H1 (cell line): ENCODE results near the gene SNRNP70. TPM values are rescaled to one million over a fixed set of nuclear protein-coding genes. Genes with fewer than 3 reads are reported as not detected.

Experiments used
- CTCF ChIA-PET: fragments of 300-600 bp; sonication (Branson Sonifier 250); formaldehyde crosslinking; loops from one replicate; lab custom pipeline; 2021; ENCODE audit not compliant: partially characterized antibody; lab: Charles Lee
- POLR2A ChIA-PET: fragments of 300-600 bp; sonication (Branson Sonifier 250); formaldehyde crosslinking; loops from one replicate; lab custom pipeline; 2021; ENCODE audit warnings: inconsistent platforms; ENCODE audit not compliant: partially characterized antibody; lab: Charles Lee
- DNase-seq, 2 experiments: peaks; one replicate each; pipeline versions ENCODE4 v3.0.0 to v3.0.0-alpha.2; 2010 to 2022; ENCODE audit warnings: low spot score in 2 of 2, low read depth in 1 of 2, mixed read lengths in 1 of 2
- FAIRE-seq: peaks from 2 replicates; lab custom pipeline; 2011; peaks lifted over from hg19 to GRCh38; lab: Jason Lieb, UNC
- H2AFZ ChIP-seq: 2 replicates; pipeline ENCODE4 v1.8.1; 2012; ENCODE audit warnings: low read length, inconsistent platforms
- H2AK5ac ChIP-seq: 2 replicates; pipeline ENCODE4 v1.6.1; 2013; ENCODE audit warnings: low read depth, low read length
- H2BK120ac ChIP-seq: replicated peaks from 2 replicates; pipeline ENCODE3; 2013; ENCODE audit warnings: low read depth, low read length, inconsistent platforms
- H2BK12ac ChIP-seq: 2 replicates; pipeline ENCODE4 v1.6.1; 2013; ENCODE audit warnings: low read depth, low read length
- H2BK15ac ChIP-seq: 2 replicates; pipeline ENCODE4 v1.6.1; 2013; ENCODE audit warnings: low read length
- H2BK20ac ChIP-seq: 2 replicates; pipeline ENCODE4 v1.6.1; 2013; ENCODE audit warnings: low read length
- H2BK5ac ChIP-seq: 2 replicates; pipeline ENCODE4 v1.6.1; 2013; ENCODE audit warnings: low read depth, low read length
- H3K14ac ChIP-seq: 2 replicates; pipeline ENCODE4 v1.6.1; 2013; ENCODE audit warnings: inconsistent platforms; ENCODE audit not compliant: insufficient read length
- H3K18ac ChIP-seq: 2 replicates; pipeline ENCODE4 v1.6.1; 2013; ENCODE audit warnings: low read length; ENCODE audit errors: extremely low read depth
- H3K23ac ChIP-seq: 2 replicates; pipeline ENCODE4 v1.6.1; 2013; ENCODE audit warnings: inconsistent platforms; ENCODE audit not compliant: insufficient read length
- H3K23me2 ChIP-seq: 2 replicates; pipeline ENCODE4 v1.6.1; 2013; ENCODE audit warnings: low read depth, low read length
- H3K27ac ChIP-seq: 2 replicates; pipeline ENCODE4 v1.6.1; 2011; ENCODE audit warnings: low read depth, low read length, inconsistent platforms
- H3K27me3 ChIP-seq, 4 experiments: replicated peaks in 1 of 4; 1 replicate in 1 of 4; 2 replicates in 3 of 4; pipeline versions ENCODE4 v1.6.1 to v1.8.1; 2011 to 2013; ENCODE audit warnings: low read length in 3 of 4, mild to moderate bottlenecking in 3 of 4, inconsistent platforms in 2 of 4, mixed read lengths in 2 of 4, moderate library complexity in 1 of 4; ENCODE audit not compliant: control insufficient read depth in 3 of 4, insufficient read depth in 3 of 4; ENCODE audit errors: extremely low read depth in 1 of 4
- H3K36me3 ChIP-seq, 4 experiments: 2 replicates each; pipeline versions ENCODE4 v1.6.1 to v1.8.1; 2011 to 2013; ENCODE audit warnings: mild to moderate bottlenecking in 4 of 4, low read length in 3 of 4, moderate library complexity in 2 of 4, control low read depth in 1 of 4, inconsistent platforms in 1 of 4; ENCODE audit not compliant: insufficient read depth in 4 of 4, control insufficient read depth in 2 of 4
- H3K4ac ChIP-seq: replicated peaks from 2 replicates; pipeline ENCODE3; 2013; ENCODE audit warnings: low read length, low read depth, mixed read lengths, inconsistent platforms; ENCODE audit not compliant: insufficient read length
- H3K4me1 ChIP-seq, 4 experiments: replicated peaks in 1 of 4; 1 replicate in 1 of 4; 2 replicates in 3 of 4; pipeline versions ENCODE4 v1.6.1 to v1.8.1; 2011 to 2013; ENCODE audit warnings: low read length in 3 of 4, inconsistent platforms in 2 of 4, mixed read lengths in 1 of 4; ENCODE audit not compliant: insufficient read depth in 4 of 4, control insufficient read depth in 3 of 4
- H3K4me2 ChIP-seq, 2 experiments: 2 replicates each; pipeline versions ENCODE4 v1.6.1 to v1.8.1; 2011 to 2013; ENCODE audit warnings: low read depth in 2 of 2, low read length in 2 of 2, control low read depth in 1 of 2, inconsistent platforms in 1 of 2, mild to moderate bottlenecking in 1 of 2; ENCODE audit not compliant: insufficient read depth in 1 of 2
- H3K4me3 ChIP-seq, 4 experiments: fragments of 200-600, 300-600 bp in 1 of 4; sonication (generic), shearing (Covaris generic), sonication (Bioruptor Twin) in 1 of 4; 2 replicates each; pipeline versions ENCODE4 v1.5.1 to v1.8.1; 2011 to 2016; ENCODE audit warnings: low read length in 4 of 4, low read depth in 3 of 4, control low read depth in 2 of 4, inconsistent platforms in 2 of 4, mild to moderate bottlenecking in 2 of 4, mixed read lengths in 1 of 4, moderate library complexity in 1 of 4; ENCODE audit not compliant: insufficient read depth in 2 of 4; ENCODE audit errors: extremely low read depth in 1 of 4
- H3K56ac ChIP-seq: replicated peaks from 2 replicates; pipeline ENCODE3; 2013; ENCODE audit warnings: low read depth, mild to moderate bottlenecking, mixed read lengths, low read length, inconsistent platforms; ENCODE audit not compliant: insufficient read length
- H3K79me1 ChIP-seq: 2 replicates; pipeline ENCODE4 v1.6.1; 2013; ENCODE audit warnings: low read depth, low read length, control low read depth
- H3K79me2 ChIP-seq, 2 experiments: 2 replicates each; pipeline versions ENCODE4 v1.6.1 to v1.8.1; 2012 to 2013; ENCODE audit warnings: low read length in 2 of 2, mild to moderate bottlenecking in 2 of 2, inconsistent platforms in 1 of 2; ENCODE audit not compliant: insufficient read depth in 2 of 2, control insufficient read depth in 1 of 2
- H3K9ac ChIP-seq, 4 experiments: replicated peaks in 1 of 4; 1 replicate in 1 of 4; 2 replicates in 3 of 4; pipeline versions ENCODE4 v1.6.1 to v1.8.1; 2011 to 2013; ENCODE audit warnings: low read depth in 3 of 4, low read length in 3 of 4, control low read depth in 2 of 4, mild to moderate bottlenecking in 2 of 4, moderate library complexity in 2 of 4, inconsistent platforms in 1 of 4; ENCODE audit errors: extremely low read depth in 1 of 4
- H3K9me3 ChIP-seq, 2 experiments: 2 replicates each; pipeline versions ENCODE4 v1.6.1 to v1.8.1; 2012 to 2013; ENCODE audit warnings: mild to moderate bottlenecking in 2 of 2, moderate library complexity in 2 of 2, control low read depth in 1 of 2, inconsistent platforms in 1 of 2, low read depth in 1 of 2, low read length in 1 of 2, mixed read lengths in 1 of 2; ENCODE audit not compliant: insufficient read depth in 2 of 2
- H4K20me1 ChIP-seq, 2 experiments: replicated peaks in 1 of 2; 2 replicates each; pipeline versions ENCODE3 to v1.8.1; 2011 to 2013; ENCODE audit warnings: inconsistent platforms in 2 of 2, low read length in 2 of 2, mild to moderate bottlenecking in 1 of 2; ENCODE audit not compliant: insufficient read depth in 2 of 2, control insufficient read depth in 1 of 2
- H4K5ac ChIP-seq: 2 replicates; pipeline ENCODE4 v1.6.1; 2013; ENCODE audit warnings: low read length, low read depth, mixed read lengths, inconsistent platforms; ENCODE audit not compliant: insufficient read length
- H4K8ac ChIP-seq: 2 replicates; pipeline ENCODE4 v1.8.0; 2013; ENCODE audit warnings: mild to moderate bottlenecking, moderate library complexity, low read length, inconsistent platforms; ENCODE audit not compliant: insufficient read depth; ENCODE audit errors: extremely low read depth
- H4K91ac ChIP-seq: replicated peaks from 2 replicates; pipeline ENCODE3; 2013; ENCODE audit warnings: low read length, mixed read lengths, inconsistent platforms; ENCODE audit not compliant: insufficient read length
- BCL11A ChIP-seq, 2 experiments: IDR thresholded peaks; one replicate each; pipeline ENCODE4 v1.6.1; 2011; ENCODE audit warnings: low read depth in 2 of 2, low read length in 2 of 2, mild to moderate bottlenecking in 2 of 2
- CBX5 ChIP-seq: fragments of 300-800, 300-1000 bp; sonication (generic); IDR thresholded peaks from 2 replicates; pipeline ENCODE4 v1.7.1; 2016; ENCODE audit warnings: antibody characterized with exemption, low read length, low read depth
- CHD1 ChIP-seq: IDR thresholded peaks from 2 replicates; pipeline ENCODE4 v1.6.1; 2012; ENCODE audit warnings: low read depth, low read length, improper control_type of control experiment
- CREB1 ChIP-seq: IDR thresholded peaks from 2 replicates; pipeline ENCODE4 v1.6.1; 2012; ENCODE audit warnings: inconsistent platforms
- CTBP2 ChIP-seq: IDR thresholded peaks from 2 replicates; pipeline ENCODE4 v1.7.0; 2011; ENCODE audit warnings: borderline replicate concordance, mild to moderate bottlenecking, moderate library complexity, mixed read lengths, low read length; ENCODE audit not compliant: insufficient read depth, insufficient read length
- E2F6 ChIP-seq: IDR thresholded peaks from 2 replicates; pipeline ENCODE4 v1.6.1; 2012; ENCODE audit warnings: inconsistent platforms
- EZH2 ChIP-seq: fragments of 200-600 bp; sonication (generic); IDR thresholded peaks from 2 replicates; pipeline ENCODE4 v1.7.1; 2012; ENCODE audit warnings: low read depth, mild to moderate bottlenecking, moderate library complexity, low read length, inconsistent platforms; ENCODE audit not compliant: severe bottlenecking
- NRF1 ChIP-seq: IDR thresholded peaks from 2 replicates; pipeline ENCODE4 v1.6.1; 2011; ENCODE audit warnings: mild to moderate bottlenecking, low read depth, low read length, improper control_type of control experiment
- RBBP5 ChIP-seq: IDR thresholded peaks from 2 replicates; pipeline ENCODE4 v1.7.1; 2012; ENCODE audit warnings: low read depth, mild to moderate bottlenecking, inconsistent platforms, low read length, moderate library complexity, borderline replicate concordance
- SIRT6 ChIP-seq: IDR thresholded peaks from one replicate; pipeline ENCODE4 v1.7.1; 2012; ENCODE audit warnings: low read length, inconsistent platforms
- SIX5 ChIP-seq: IDR thresholded peaks from 2 replicates; pipeline ENCODE4 v1.6.1; 2011; ENCODE audit warnings: mild to moderate bottlenecking, low read depth, low read length
- TAF1 ChIP-seq: IDR thresholded peaks from 2 replicates; pipeline ENCODE4 v1.6.1; 2011; ENCODE audit warnings: mild to moderate bottlenecking, low read depth, low read length
- YY1 ChIP-seq: IDR thresholded peaks from 2 replicates; pipeline ENCODE4 v1.6.1; 2011; ENCODE audit warnings: low read depth, mild to moderate bottlenecking, low read length
- WGBS, 2 experiments: shearing (Covaris generic) in 1 of 2; methylation state at CpG; one replicate each; pipeline versions ENCODE4 v1.1.6 to v1.1.7; 2013 to 2015; ENCODE audit warnings: low lambda C conversion rate in 2 of 2, mixed read lengths in 2 of 2, inconsistent platforms in 1 of 2, low coverage in 1 of 2, missing lambda C conversion rate in 1 of 2; ENCODE audit not compliant: insufficient replicate concordance in 2 of 2, insufficient coverage in 1 of 2, insufficient read length in 1 of 2; ENCODE audit errors: extremely low coverage in 1 of 2, missing lambda C conversion rate in 1 of 2; 5-methylcytosine and 5-hydroxymethylcytosine counted together
- polyA plus RNA-seq, 7 experiments: library from polyadenylated mRNA; depleted of rRNA in 3 of 7; stranded (reverse) in 5 of 7; unstranded in 2 of 7; fragments of >200 nt in 5 of 7; fragments of 200-250 nt in 2 of 7; gene quantifications; 1 replicate in 5 of 7; 2 replicates in 1 of 7; 4 replicates in 1 of 7; pipeline versions ENCODE4 v1.2.1 to v1.2.3, GENCODE V29; 2011 to 2013; ENCODE audit warnings: missing spikeins in 2 of 7, mixed read lengths in 2 of 7
- total RNA-seq: library from RNA; stranded (reverse); fragmentation: NEBNext Ultra II Directional; extraction: Animal tissue kit (Norgen Biotek cat#: 25700); gene quantifications from 2 replicates; pipeline ENCODE4 v1.2.1, GENCODE V29; 2021

The SNRNP70 gene
- total and polyA plus RNA-seq, 2 of the 8 experiments (the other 6 are each of a cell fraction or from before 2014, with no cell fraction given): 231 to 235 TPM

GRCh38 chr19:49057636-49058234, 27.5 kb upstream of the SNRNP70 start, which contains the start of gene CGB7:
CGB7 (minus strand) TSS chr19:49057749; CDS start chr19:49055375, 2,374 bp downstream.
- no peaks in the 10 kb centered on the region for H3K79me1 ChIP-seq
- no peak for FAIRE-seq
- no peaks in the 10 kb centered on the region for H3K9me3 ChIP-seq
- H2BK20ac ChIP-seq: no peak within 1 kb of the TSS
- H3K18ac ChIP-seq: no peak within 1 kb of the TSS; the same call in none of the 2 replicates
- H3K27me3 ChIP-seq: peaks cover 10 to 48% (median 44%) of the 10 kb centered on the region in 4 experiments
- H4K91ac ChIP-seq: no peak within 1 kb of the TSS
- H3K4me1 ChIP-seq: peaks cover 0 to 11% (median 9%) of the 10 kb centered on the region in 4 experiments; a peak in 6 of 7 replicates
- no peak within 1 kb of the TSS for H3K4ac ChIP-seq
- no peak within 1 kb of the TSS for H2BK12ac ChIP-seq
- H3K36me3 ChIP-seq: no peaks in the 10 kb centered on the region
- H3K27ac ChIP-seq: no peak within 1 kb of the TSS
- no peak within 1 kb of the TSS for H3K56ac ChIP-seq
- no peak within 1 kb of the TSS for H3K14ac ChIP-seq
- peak within 1 kb of the TSS; percentile 36 to 64 (median 50) for H3K4me3 ChIP-seq
- peaks cover 0 to 2% of the 10 kb centered on the region in 2 experiments for H4K20me1 ChIP-seq
- no peak within 1 kb of the TSS; a peak in 1 of 7 replicates for H3K9ac ChIP-seq
- H3K79me2 ChIP-seq: no peaks in the 10 kb centered on the region
- CTCF ChIA-PET: interaction anchor here (0.6 to 1.3 kb wide), 8 partner anchors 12 to 160 kb away, joined by 3 to 6 read pairs (median 4); partner anchors contain the start of gene KCNA7
- H2BK15ac ChIP-seq: no peak within 1 kb of the TSS
- peaks cover 6% of the 10 kb centered on the region; the same call in 1 of the 2 replicates for H3K23me2 ChIP-seq
- H2AFZ ChIP-seq: peak within 1 kb of the TSS; percentile 33; the same call in 1 of the 2 replicates
- peak within 1 kb of the TSS; percentile 80 to 83 for H3K4me2 ChIP-seq
- peak in 1 of 2 experiments; percentile 92 for DNase-seq
- H3K23ac ChIP-seq: no peak within 1 kb of the TSS
- no peak within 1 kb of the TSS for H4K5ac ChIP-seq
- H2AK5ac ChIP-seq: no peak within 1 kb of the TSS
- POLR2A ChIA-PET: interaction anchor here (0.6 to 2.1 kb wide), 3 partner anchors 10 to 1397 kb away, joined by 3 to 6 read pairs (median 4); no protein-coding TSS in a partner anchor
- H4K8ac ChIP-seq: no peak within 1 kb of the TSS; the same call in 1 of the 2 replicates
- WGBS, 2 experiments: 14% methylated on average over 31 of the region's 38 CpGs; no CpG with 5 or more reads in 1 of the 2 experiments
- no peak within 1 kb of the TSS for H2BK5ac ChIP-seq
- H2BK120ac ChIP-seq: no peak within 1 kb of the TSS
- TF ChIP-seq CHD1 (no peak), CREB1 (no peak), CBX5 (no peak), BCL11A (IDR thresholded peaks at IDR 0.05; ENCODE audit: low read depth in 2 of 2, low read length in 2 of 2) (no peak), SIRT6 (no peak), YY1 (no peak), CTBP2 (no peak), TAF1 (no peak), NRF1 (no peak), SIX5 (no peak), RBBP5 (no peak), E2F6 (no peak), EZH2 (no peak)
